ENCODE results near the gene FOLR1. TPM values are rescaled to one million over a fixed set of nuclear protein-coding genes. Genes with fewer than 3 reads are reported as not detected.

Gene FOLR1
- total RNA-seq, 1 donor from 2014 or later: 0.96 TPM

- ATAC-seq: no peak
These were observed 44.2 kb downstream of the FOLR1 start for GRCh38 chr11:72236083-72236697.

GRCh38 chr11:72236774-72237111, 44.8 kb downstream of the FOLR1 start:
- ATAC-seq: no peak

GRCh38 chr11:72237112-72237931, 45.4 kb downstream of the FOLR1 start:
- peak; percentile 1 for ATAC-seq

- ATAC-seq: peak; percentile 64
These were observed 46.1 kb downstream of the FOLR1 start for GRCh38 chr11:72238040-72238450.

- ATAC-seq: no peak
These were observed 46.8 kb downstream of the FOLR1 start for GRCh38 chr11:72238492-72239312.

- ATAC-seq: no peak
These were observed 47.4 kb downstream of the FOLR1 start for GRCh38 chr11:72239313-72239848.

- peak; percentile 64 for ATAC-seq
These were observed 48.0 kb downstream of the FOLR1 start for GRCh38 chr11:72239849-72240460.

GRCh38 chr11:72240461-72241290, 48.7 kb downstream of the FOLR1 start:
- ATAC-seq: no peak

GRCh38 chr11:72241291-72241781, 49.4 kb downstream of the FOLR1 start:
- no peak for ATAC-seq

GRCh38 chr11:72242141-72242540, 50.2 kb downstream of the FOLR1 start:
- no peak for ATAC-seq

GRCh38 chr11:72243173-72244059, 51.5 kb downstream of the FOLR1 start:
- no peak for ATAC-seq

GRCh38 chr11:72244060-72244360, 52.1 kb downstream of the FOLR1 start, which contains the start of gene PHOX2A:
Gene PHOX2A (minus strand): TSS chr11:72244176. CDS start chr11:72244004, 172 bp downstream.
- no peak for ATAC-seq

- no peak for ATAC-seq
These were observed 52.7 kb downstream of the FOLR1 start for GRCh38 chr11:72244361-72245262.

GRCh38 chr11:72245263-72245816, 53.4 kb downstream of the FOLR1 start:
- no peak for ATAC-seq

Other genes starting within 250 kb of the FOLR1 start
- gene IL18BP, start 193.2 kb upstream of the FOLR1 start, total RNA-seq: 2.5 TPM
- gene NUMA1, start 111.6 kb upstream of the FOLR1 start, total RNA-seq: 117 TPM
- gene LRRC51, start 111.3 kb upstream of the FOLR1 start, total RNA-seq: 5.5 TPM
- 81.0 TPM for gene LAMTOR1, start 88.8 kb upstream of the FOLR1 start, total RNA-seq
- not detected for gene TOMT, start 86.2 kb upstream of the FOLR1 start, total RNA-seq
- 46.0 TPM for gene ANAPC15, start 79.4 kb upstream of the FOLR1 start, total RNA-seq
- gene FOLR3, start 56.4 kb upstream of the FOLR1 start, total RNA-seq: not detected
- 0.24 TPM for gene FOLR2, start 24.7 kb downstream of the FOLR1 start, total RNA-seq
- gene INPPL1, start 32.6 kb downstream of the FOLR1 start, total RNA-seq: 21.2 TPM
- gene PHOX2A, start 52.0 kb downstream of the FOLR1 start, total RNA-seq: not detected
- 13.9 TPM for gene CLPB, start 242.4 kb downstream of the FOLR1 start, total RNA-seq